Cardiac muscle cell (in vitro differentiated cells and primary cell): ENCODE measurements around the gene RBM10. TPM values are rescaled to one million over a fixed set of nuclear protein-coding genes. Genes with fewer than 3 reads are reported as not detected.
A peak's percentile ranks its signal among the peaks of the same experiment; 100 is the strongest.

ENCODE experiments used
- DNase-seq, 2 donors: peaks; one replicate each; pipeline versions ENCODE4 v3.0.0 to v3.0.0-alpha.2; 2010 to 2017; ENCODE audit warnings: low read depth in 1 of 2, low spot score in 1 of 2
- H3K27ac ChIP-seq: fragments of 200-600 bp; sonication (generic); 2 replicates; pipeline ENCODE4 v1.5.1; 2016
- H3K27me3 ChIP-seq: fragments of 200-600 bp; sonication (generic); 2 replicates; pipeline ENCODE4 v1.6.0; 2016; ENCODE audit warnings: control low read depth
- H3K36me3 ChIP-seq: fragments of 200-600 bp; sonication (generic); 2 replicates; pipeline ENCODE4 v1.5.1; 2016; ENCODE audit warnings: control low read depth
- H3K4me1 ChIP-seq: fragments of 200-600 bp; sonication (generic); 2 replicates; pipeline ENCODE4 v1.8.1; 2017; ENCODE audit warnings: low read depth, mild to moderate bottlenecking, mixed run types
- H3K4me3 ChIP-seq: fragments of 200-600 bp; sonication (generic); 2 replicates; pipeline ENCODE4 v1.5.1; 2016; ENCODE audit warnings: mild to moderate bottlenecking
- H3K9me3 ChIP-seq: fragments of 200-600 bp; sonication (generic); 2 replicates; pipeline ENCODE4 v1.5.1; 2017; ENCODE audit warnings: low read depth, mild to moderate bottlenecking, control low read depth
- CTCF ChIP-seq: IDR thresholded peaks from 2 replicates; pipeline ENCODE4 v1.5.1; 2012; ENCODE audit warnings: low read depth, mild to moderate bottlenecking, low read length
- polyA plus RNA-seq: library from polyadenylated mRNA; unstranded; fragments of >200 nt; fragmentation: Nextera tagmentation; extraction: Ambion mirVana; gene quantifications from 2 replicates; pipeline ENCODE4 v1.2.1, GENCODE V29; 2016
- total RNA-seq: library from RNA; depleted of rRNA; stranded (reverse); fragments of >200 nt; gene quantifications from 2 replicates; pipeline ENCODE4 v1.2.3, GENCODE V29; 2016

RBM10 gene
- total and polyA plus RNA-seq, 2 experiments from 2014 or later: 48.7 to 70.0 TPM

DNA sequence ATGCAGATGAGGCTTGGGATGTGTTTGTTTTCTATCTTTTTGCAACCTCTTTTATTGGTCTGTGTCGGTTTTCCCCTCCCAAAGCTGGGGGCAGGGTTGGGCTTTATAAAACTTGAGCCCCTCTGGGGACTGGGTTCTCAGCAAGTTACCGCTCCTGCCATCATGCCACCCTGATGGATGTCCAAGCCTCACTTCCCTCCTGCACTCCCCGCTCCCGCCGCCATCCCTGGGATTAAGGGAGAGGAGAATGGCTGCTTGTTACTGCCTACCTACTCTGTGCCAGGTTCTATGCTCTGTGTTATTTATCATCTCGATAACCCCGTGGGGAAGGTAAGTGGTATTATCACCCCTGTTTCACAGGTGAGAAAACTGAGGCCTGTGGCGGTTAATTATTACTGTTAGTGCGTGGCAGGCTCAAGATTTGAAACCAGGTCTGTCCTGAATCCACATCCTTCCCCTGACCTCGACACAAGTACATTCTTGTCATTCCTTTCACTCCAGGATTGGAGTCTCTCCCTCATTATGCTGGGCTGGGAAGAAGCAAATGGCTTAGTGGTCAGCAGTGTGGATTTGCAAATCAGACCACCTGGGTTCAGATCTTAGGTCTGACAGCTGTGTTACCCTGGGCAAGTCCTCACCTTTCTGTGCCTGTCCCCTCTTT lies 53.1 kb downstream of the RBM10 start:
- Histone ChIP-seq H3K9me3 (no peaks in the 10 kb centered on the region), H3K27me3 (no peaks in the 10 kb centered on the region), H3K4me3 (no peak overlapping the region), H3K27ac (peak overlapping the region; percentile 81), H3K36me3 (peaks cover 47% of the 10 kb centered on the region), H3K4me1 (peaks cover 38% of the 10 kb centered on the region)
- TF ChIP-seq CTCF: no peak
- peak; percentile 35 to 45 for DNase-seq

DNA sequence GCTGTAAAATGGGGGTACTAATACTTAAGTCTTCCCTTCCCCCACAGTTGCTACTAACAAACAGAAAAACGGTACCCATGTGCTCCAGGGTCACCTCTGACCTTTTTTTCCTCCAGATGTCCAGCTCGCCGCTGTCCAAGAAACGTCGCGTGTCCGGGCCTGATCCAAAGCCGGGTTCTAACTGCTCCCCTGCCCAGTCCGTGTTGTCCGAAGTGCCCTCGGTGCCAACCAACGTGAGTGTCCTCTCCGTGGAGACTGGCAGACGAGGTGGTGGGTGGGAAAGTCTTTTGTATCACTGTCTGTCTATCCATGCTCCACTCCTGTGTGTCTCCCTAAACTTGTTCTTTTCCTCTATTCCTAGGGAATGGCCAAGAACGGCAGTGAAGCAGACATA lies 53.7 kb downstream of the RBM10 start:
- Histone ChIP-seq H3K9me3 (no peaks in the 10 kb centered on the region), H3K4me3 (no peak overlapping the region), H3K36me3 (peaks cover 51% of the 10 kb centered on the region), H3K4me1 (peaks cover 38% of the 10 kb centered on the region), H3K27me3 (no peaks in the 10 kb centered on the region), H3K27ac (peak overlapping the region; percentile 81)
- no peak for DNase-seq
- no peak for TF ChIP-seq CTCF

- Histone ChIP-seq H3K4me1 (peaks cover 38% of the 10 kb centered on the region), H3K4me3 (no peak overlapping the region), H3K27ac (no peak overlapping the region), H3K9me3 (no peaks in the 10 kb centered on the region), H3K36me3 (peaks cover 53% of the 10 kb centered on the region), H3K27me3 (no peaks in the 10 kb centered on the region)
- no peak for DNase-seq
- TF ChIP-seq CTCF: no peak
Observed at GRCh38 chrX:47199286-47199685, 54.3 kb downstream of the RBM10 start.

DNA sequence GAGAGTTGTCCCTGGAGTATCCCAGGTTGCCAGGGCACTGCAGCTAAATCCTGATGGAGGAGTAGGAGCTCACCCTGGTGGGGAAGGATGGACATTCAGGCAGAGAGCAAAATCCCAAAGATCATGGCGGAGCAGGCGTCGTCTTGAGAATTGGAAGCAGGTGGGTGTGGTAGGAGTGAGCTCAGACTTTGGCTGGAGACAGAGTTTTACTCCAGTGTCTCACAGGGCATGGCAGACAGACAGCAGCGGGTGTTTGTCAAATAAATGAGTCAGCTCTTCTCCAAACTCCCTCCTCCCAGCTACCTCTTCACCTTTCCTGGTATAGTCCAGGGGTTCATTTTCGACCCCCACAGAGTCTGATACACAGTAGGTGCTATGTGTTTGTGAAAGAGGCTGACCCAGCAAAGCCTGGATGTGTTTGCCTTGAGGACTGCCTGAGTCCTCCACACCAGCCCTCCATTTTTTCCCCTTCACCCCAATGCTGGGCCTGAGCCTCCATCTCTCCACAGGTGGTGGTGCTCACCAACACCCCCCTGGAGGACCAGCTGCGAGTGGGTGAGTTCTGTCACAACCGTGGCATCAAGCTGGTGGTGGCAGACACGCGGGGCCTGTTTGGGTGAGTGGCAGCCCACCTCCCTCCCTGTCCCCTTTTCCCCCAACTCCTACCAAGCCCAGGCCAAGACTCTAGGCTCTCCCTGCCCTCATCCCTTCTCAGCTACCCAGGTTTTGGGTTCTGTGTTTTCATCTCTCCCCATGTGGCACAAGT lies 55.5 kb downstream of the RBM10 start:
- Histone ChIP-seq H3K27ac (no peak overlapping the region), H3K36me3 (peaks cover 66% of the 10 kb centered on the region), H3K27me3 (no peaks in the 10 kb centered on the region), H3K4me3 (no peak overlapping the region), H3K4me1 (peaks cover 27% of the 10 kb centered on the region), H3K9me3 (no peaks in the 10 kb centered on the region)
- peak in 1 of 2 donors; percentile 22 for DNase-seq
- TF ChIP-seq CTCF: peak; percentile 5

GRCh38 chrX:47201345-47201944 lies 56.4 kb downstream of the RBM10 start:
- H3K27me3 ChIP-seq: no peaks in the 10 kb centered on the region
- H3K9me3 ChIP-seq: no peaks in the 10 kb centered on the region
- H3K4me3 ChIP-seq: no peak overlapping the region
- no peak for DNase-seq
- peaks cover 74% of the 10 kb centered on the region for H3K36me3 ChIP-seq
- TF ChIP-seq CTCF: no peak
- H3K27ac ChIP-seq: no peak overlapping the region
- peaks cover 18% of the 10 kb centered on the region for H3K4me1 ChIP-seq
